ENCODE results near the gene SAFB2. TPM values are rescaled to one million over a fixed set of nuclear protein-coding genes. Genes with fewer than 3 reads are reported as not detected.

Gene SAFB2
- total RNA-seq, 4 donors from 2014 or later: 22.9 to 105 (median 28.8) TPM

DNA sequence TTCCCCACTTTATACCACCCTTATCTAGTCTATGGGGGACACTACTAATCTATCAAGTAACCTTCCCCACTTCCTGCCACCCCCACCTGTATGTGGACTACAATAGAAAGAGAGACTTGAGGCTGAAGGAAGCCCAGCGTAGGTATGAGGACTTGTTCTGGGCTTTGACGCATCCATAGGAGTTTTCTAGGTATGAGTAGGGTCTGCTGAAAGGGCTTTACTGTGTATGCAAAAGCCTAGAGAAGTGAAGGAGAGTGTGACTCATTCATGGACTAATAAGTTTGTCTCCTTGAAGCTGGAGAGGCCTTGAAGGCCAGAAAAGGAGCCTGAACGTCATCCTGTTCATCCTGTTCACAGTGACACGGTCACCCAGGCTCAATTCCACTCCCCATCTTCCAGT lies 76.6 kb downstream of the SAFB2 start:
- no peak for DNase-seq (ENCODE audit: low spot score in 2 of 2)
- H3K27ac ChIP-seq: no peak overlapping the region
- H3K27me3 ChIP-seq: no peaks in the 10 kb centered on the region
- WGBS: 85% methylated on average over 4 of the region's 4 CpGs
- H3K36me3 ChIP-seq: no peaks in the 10 kb centered on the region
- H3K4me3 ChIP-seq: no peak overlapping the region
- TF ChIP-seq EP300 (IDR thresholded peaks at IDR 0.05) (no peak), POLR2A (IDR thresholded peaks at IDR 0.05) (no peak), POLR2AphosphoS5 (IDR thresholded peaks at IDR 0.05) (no peak)
- TF ChIP-seq, protein P1, sequence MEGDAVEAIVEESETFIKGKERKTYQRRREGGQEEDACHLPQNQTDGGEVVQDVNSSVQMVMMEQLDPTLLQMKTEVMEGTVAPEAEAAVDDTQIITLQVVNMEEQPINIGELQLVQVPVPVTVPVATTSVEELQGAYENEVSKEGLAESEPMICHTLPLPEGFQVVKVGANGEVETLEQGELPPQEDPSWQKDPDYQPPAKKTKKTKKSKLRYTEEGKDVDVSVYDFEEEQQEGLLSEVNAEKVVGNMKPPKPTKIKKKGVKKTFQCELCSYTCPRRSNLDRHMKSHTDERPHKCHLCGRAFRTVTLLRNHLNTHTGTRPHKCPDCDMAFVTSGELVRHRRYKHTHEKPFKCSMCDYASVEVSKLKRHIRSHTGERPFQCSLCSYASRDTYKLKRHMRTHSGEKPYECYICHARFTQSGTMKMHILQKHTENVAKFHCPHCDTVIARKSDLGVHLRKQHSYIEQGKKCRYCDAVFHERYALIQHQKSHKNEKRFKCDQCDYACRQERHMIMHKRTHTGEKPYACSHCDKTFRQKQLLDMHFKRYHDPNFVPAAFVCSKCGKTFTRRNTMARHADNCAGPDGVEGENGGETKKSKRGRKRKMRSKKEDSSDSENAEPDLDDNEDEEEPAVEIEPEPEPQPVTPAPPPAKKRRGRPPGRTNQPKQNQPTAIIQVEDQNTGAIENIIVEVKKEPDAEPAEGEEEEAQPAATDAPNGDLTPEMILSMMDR (IDR thresholded peaks at IDR 0.05): no peak
- H3K9me3 ChIP-seq: no peaks in the 10 kb centered on the region
- no peaks in the 10 kb centered on the region for H3K4me1 ChIP-seq

DNA sequence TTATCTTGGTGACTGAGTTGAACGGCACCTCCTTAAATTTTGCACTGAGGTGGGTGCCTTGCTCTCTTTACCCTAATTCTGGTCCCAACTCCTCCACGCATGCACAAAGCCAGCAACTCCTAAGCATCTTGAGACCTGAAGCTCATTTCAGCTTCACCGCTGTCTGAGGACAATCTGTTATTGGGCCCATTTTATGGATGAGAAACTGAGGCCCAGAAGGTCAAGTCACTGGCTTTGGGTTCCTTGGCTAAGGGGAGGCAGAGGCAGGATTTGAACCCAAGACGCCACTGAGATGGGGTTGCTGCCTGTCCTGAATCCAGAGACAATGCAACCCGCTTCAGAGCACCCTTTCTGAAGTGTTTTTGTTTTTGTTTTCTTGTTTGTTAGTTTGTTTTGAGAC lies 77.5 kb downstream of the SAFB2 start:
- Histone ChIP-seq H3K36me3 (no peaks in the 10 kb centered on the region), H3K4me3 (no peak overlapping the region), H3K27me3 (peaks cover under 1% of the 10 kb centered on the region), H3K4me1 (no peaks in the 10 kb centered on the region), H3K9me3 (no peaks in the 10 kb centered on the region), H3K27ac (no peak overlapping the region)
- no peak for DNase-seq (ENCODE audit: low spot score in 2 of 2)
- 93% methylated on average over 5 of the region's 5 CpGs for WGBS
- TF ChIP-seq POLR2A (IDR thresholded peaks at IDR 0.05) (no peak), EP300 (IDR thresholded peaks at IDR 0.05) (no peak)

DNA sequence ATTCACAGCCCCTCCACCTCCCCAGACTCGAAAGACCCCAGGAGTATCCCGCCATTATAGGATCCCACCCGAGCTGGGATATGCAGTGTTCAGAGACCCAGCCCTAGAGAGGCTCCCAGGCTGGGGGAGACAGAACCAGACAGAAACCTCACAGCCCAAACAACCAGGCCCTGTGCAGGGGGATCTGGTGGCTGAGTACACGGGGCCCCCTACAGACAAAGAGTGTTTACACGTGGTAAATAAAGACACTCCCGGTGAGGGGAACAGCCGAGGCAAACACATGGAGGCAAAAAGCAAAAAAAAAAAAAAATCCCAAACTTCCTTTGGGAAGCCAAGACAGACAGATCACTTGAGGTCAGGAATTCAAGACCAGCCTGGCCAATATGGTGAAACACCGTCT lies 79.9 kb downstream of the SAFB2 start:
- H3K9me3 ChIP-seq: no peaks in the 10 kb centered on the region
- peaks cover 4% of the 10 kb centered on the region for H3K4me1 ChIP-seq
- no peak overlapping the region for H3K27ac ChIP-seq
- WGBS: 51% methylated on average over 8 of the region's 8 CpGs
- H3K36me3 ChIP-seq: no peaks in the 10 kb centered on the region
- TF ChIP-seq, protein P1 (IDR thresholded peaks at IDR 0.05): no peak
- TF ChIP-seq POLR2AphosphoS5 (IDR thresholded peaks at IDR 0.05) (no peak), POLR2A (IDR thresholded peaks at IDR 0.05) (no peak), EP300 (IDR thresholded peaks at IDR 0.05) (no peak)
- H3K4me3 ChIP-seq: no peak overlapping the region
- no peak for DNase-seq (ENCODE audit: low spot score in 2 of 2)
- H3K27me3 ChIP-seq: peaks cover 19% of the 10 kb centered on the region

DNA sequence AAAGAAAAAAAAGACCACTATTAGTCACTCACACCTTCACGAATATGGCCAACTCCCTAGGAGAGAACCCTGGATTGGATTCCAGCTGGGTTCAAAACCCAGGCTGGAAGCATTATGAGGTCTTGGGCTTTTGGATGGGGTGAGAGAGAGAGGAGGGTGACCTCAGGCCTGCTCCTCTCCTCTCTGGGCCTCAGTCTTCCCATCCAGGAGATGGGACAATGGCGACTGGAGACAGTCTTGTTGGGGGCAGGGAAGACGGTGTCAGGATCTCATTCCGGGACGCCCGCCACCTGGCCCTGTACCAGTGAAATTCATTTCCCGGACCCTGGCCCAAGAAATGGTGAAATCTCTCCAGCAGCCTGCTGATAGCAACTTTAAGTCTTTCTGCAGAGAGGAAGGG lies 81.1 kb downstream of the SAFB2 start:
- Histone ChIP-seq H3K9me3 (no peaks in the 10 kb centered on the region), H3K4me1 (peaks cover 8% of the 10 kb centered on the region), H3K27me3 (peaks cover 27% of the 10 kb centered on the region), H3K27ac (no peak overlapping the region), H3K4me3 (no peak overlapping the region), H3K36me3 (no peaks in the 10 kb centered on the region)
- no peak for TF ChIP-seq POLR2A (IDR thresholded peaks at IDR 0.05)
- TF ChIP-seq EP300 (IDR thresholded peaks at IDR 0.05): no peak
- TF ChIP-seq, protein P1 (IDR thresholded peaks at IDR 0.05): no peak
- TF ChIP-seq POLR2AphosphoS5 (IDR thresholded peaks at IDR 0.05): no peak
- no peak for DNase-seq (ENCODE audit: low spot score in 2 of 2)
- 81% methylated on average over 7 of the region's 7 CpGs for WGBS

DNA sequence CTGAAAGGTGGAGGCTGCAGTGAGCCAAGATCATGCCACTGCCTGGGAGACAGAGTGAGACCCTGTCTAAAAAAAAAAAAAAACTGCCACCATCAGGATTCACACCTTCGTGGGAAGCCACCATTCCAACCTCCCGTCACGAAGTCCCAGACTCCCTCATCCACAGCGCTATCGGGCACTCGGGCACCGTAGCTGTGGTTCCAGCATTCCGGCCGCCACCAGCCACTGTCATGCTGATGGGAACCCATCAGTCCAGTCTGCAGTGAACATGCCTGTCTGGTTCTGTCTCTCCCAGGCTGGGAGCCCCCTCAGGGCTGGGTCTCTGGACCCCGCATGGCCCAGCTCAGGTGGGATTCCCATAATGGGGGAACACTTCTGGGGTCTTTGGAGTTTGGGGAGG lies 82.4 kb downstream of the SAFB2 start:
- no peak for TF ChIP-seq POLR2A (IDR thresholded peaks at IDR 0.05)
- peaks cover 33% of the 10 kb centered on the region for H3K27me3 ChIP-seq
- WGBS: 83% methylated on average over 5 of the region's 10 CpGs

DNA sequence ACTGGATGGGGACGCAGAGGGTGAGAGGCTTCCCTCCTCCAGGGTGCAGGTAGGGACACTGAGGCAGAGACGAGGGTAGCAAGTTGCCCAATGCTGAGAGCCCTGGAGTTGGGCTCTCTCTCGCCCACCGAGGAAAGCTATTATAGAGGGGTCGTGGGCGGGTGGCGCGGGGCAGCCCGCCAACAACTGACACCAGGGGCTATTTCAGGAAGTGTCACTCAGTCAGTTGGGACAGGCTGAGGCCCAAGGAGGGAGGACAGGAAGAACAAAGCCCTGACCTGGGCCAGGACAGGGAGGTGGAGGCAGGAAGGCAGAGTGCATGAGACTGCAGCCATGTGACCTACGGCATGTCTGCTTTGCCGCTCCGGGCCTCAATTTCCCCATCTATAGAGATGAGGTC lies 84.7 kb downstream of the SAFB2 start:
- H3K27ac ChIP-seq: no peak overlapping the region
- 70% methylated on average over 12 of the region's 12 CpGs for WGBS
- no peaks in the 10 kb centered on the region for H3K9me3 ChIP-seq
- peaks cover 33% of the 10 kb centered on the region for H3K27me3 ChIP-seq
- TF ChIP-seq EP300 (IDR thresholded peaks at IDR 0.05) (no peak), POLR2A (IDR thresholded peaks at IDR 0.05) (no peak), POLR2AphosphoS5 (IDR thresholded peaks at IDR 0.05) (no peak)
- TF ChIP-seq, protein P1 (IDR thresholded peaks at IDR 0.05): no peak
- H3K4me3 ChIP-seq: no peak overlapping the region
- H3K36me3 ChIP-seq: no peaks in the 10 kb centered on the region
- DNase-seq (ENCODE audit: low spot score in 2 of 2): no peak
- peaks cover 13% of the 10 kb centered on the region for H3K4me1 ChIP-seq

More for the DNA sequence above, 82.4 kb downstream of the SAFB2 start:
- Histone ChIP-seq H3K9me3 (no peaks in the 10 kb centered on the region), H3K36me3 (no peaks in the 10 kb centered on the region), H3K4me1 (peaks cover 13% of the 10 kb centered on the region), H3K4me3 (no peak overlapping the region), H3K27ac (no peak overlapping the region)
- DNase-seq (ENCODE audit: low spot score in 2 of 2): no peak

Other genes starting within 250 kb of the SAFB2 start
- not detected for gene ZNRF4, start 167.4 kb downstream of the SAFB2 start, total RNA-seq
- gene TINCR, start 54.8 kb downstream of the SAFB2 start, total RNA-seq: 100 to 1,000 TPM; 173 to 255 (median 185) TPM
- 100 to 1,000 TPM in 1 of 4 donors, 10 to 100 TPM in 3; 46.3 to 181 (median 63.7) TPM for gene SAFB, start 307 bp upstream of the SAFB2 start, total RNA-seq
- 10 to 100 TPM; 37.2 to 67.1 (median 58.1) TPM for gene MICOS13, start 57.7 kb upstream of the SAFB2 start, total RNA-seq
- 10 to 100 TPM; 11.6 to 19.0 (median 15.1) TPM for gene HSD11B1L, start 58.3 kb upstream of the SAFB2 start, total RNA-seq
- gene RPL36, start 67.5 kb upstream of the SAFB2 start, total RNA-seq: 100 to 1,000 TPM; 420 to 822 (median 688) TPM
- 10 to 100 TPM; 42.1 to 57.4 (median 47.7) TPM for gene LONP1, start 97.4 kb upstream of the SAFB2 start, total RNA-seq
- under 1 TPM in 1 of 4 donors, not detected in 3; 0.24 TPM for gene CATSPERD, start 97.9 kb upstream of the SAFB2 start, total RNA-seq
- gene PRR22, start 162.0 kb upstream of the SAFB2 start, total RNA-seq: 1 to 10 TPM; 2.0 to 5.1 (median 3.6) TPM
- gene DUS3L, start 168.4 kb upstream of the SAFB2 start, total RNA-seq: 10 to 100 TPM; 28.8 to 58.5 (median 43.8) TPM
- 1 to 10 TPM; 3.7 to 9.1 (median 6.6) TPM for gene NRTN, start 182.3 kb upstream of the SAFB2 start, total RNA-seq
- gene FUT6, start 216.9 kb upstream of the SAFB2 start, total RNA-seq: 1 to 10 TPM in 1 of 4 donors, under 1 TPM in 1, not detected in 2; 0.25 to 1.4 TPM
- gene FUT3, start 228.7 kb upstream of the SAFB2 start, total RNA-seq: 1 to 10 TPM in 3 of 4 donors, under 1 TPM in 1; 0.93 to 3.6 (median 1.4) TPM
- gene FUT5, start 247.8 kb upstream of the SAFB2 start, total RNA-seq: under 1 TPM in 1 of 4 donors, not detected in 3; 0.23 TPM